Psoas muscle (tissue), 8 donors: ENCODE measurements around the gene ABCB9. TPM values are rescaled to one million over a fixed set of nuclear protein-coding genes. Genes with fewer than 3 reads are reported as not detected.
"Not testable (repeated sequence)": the region's sequence is repeated elsewhere in the genome, so short reads cannot be mapped to it uniquely, and the experiment has no call there.

Experiments used
- ATAC-seq, 4 donors: fragments of 200-7000 bp; cut with Tn5 transposase; one replicate each; pipeline ENCODE4 v1.9.1; 2020; ENCODE audit warnings: moderate library complexity in 3 of 4, mild to moderate bottlenecking in 2 of 4
- DNase-seq, 2 donors: peaks; one replicate each; pipeline ENCODE4 v3.0.0-alpha.2; 2020
- H3K27ac ChIP-seq: fragments of 200-600 bp; one replicate; pipeline ENCODE4 v1.8.0; 2022
- H3K27me3 ChIP-seq, 3 donors: fragments of 200-600 bp in 1 of 3; one replicate each; pipeline versions ENCODE4 v1.6.1 to v1.8.0; 2013 to 2022; ENCODE audit warnings: low read length in 2 of 3, mild to moderate bottlenecking in 2 of 3, moderate library complexity in 1 of 3; ENCODE audit not compliant: insufficient read depth in 3 of 3
- H3K36me3 ChIP-seq, 2 donors: fragments of 200-600 bp in 1 of 2; one replicate each; pipeline versions ENCODE4 v1.6.1 to v1.8.0; 2013 to 2022; ENCODE audit warnings: low read depth in 1 of 2, mild to moderate bottlenecking in 1 of 2, moderate library complexity in 1 of 2; ENCODE audit not compliant: insufficient read depth in 1 of 2
- H3K4me1 ChIP-seq: fragments of 200-600 bp; one replicate; pipeline ENCODE4 v1.8.0; 2022
- H3K4me3 ChIP-seq: fragments of 200-600 bp; one replicate; pipeline ENCODE4 v1.8.0; 2022; ENCODE audit warnings: mild to moderate bottlenecking
- H3K9me3 ChIP-seq: fragments of 200-600 bp; one replicate; pipeline ENCODE4 v1.8.0; 2022
- WGBS, 3 donors: extraction: QIAGEN DNeasy Blood & Tissue Kit; methylation state at CpG; one replicate each; pipeline versions ENCODE4 v1.1.6 to v1.1.7; 2013; 5-methylcytosine and 5-hydroxymethylcytosine counted together
- intact Hi-C, 2 donors: fragments of 100-400 bp; cut with DNase I; formaldehyde crosslinking; loops; one replicate each; pipeline versions ENCODE4 v1.11.0 to v1.14.2; 2022
- long read RNA-seq, 2 donors: library from polyadenylated mRNA; unstranded; transcript quantifications; one replicate each; pipeline ENCODE4 v2.0.0, GENCODE V29; 2021
- polyA plus RNA-seq, 3 donors: library from polyadenylated mRNA; stranded (reverse); fragments of 200-250 nt; gene quantifications; one replicate each; pipeline ENCODE4 v1.2.3, GENCODE V29; 2013
- total RNA-seq, 4 donors: library from RNA; stranded (reverse); fragmentation: NEBNext Ultra II Directional in 2 of 4; extraction: Animal tissue kit (Norgen Biotek cat#: 25700) in 2 of 4; gene quantifications; one replicate each; pipeline versions ENCODE4 v1.2.1 to v1.2.4, GENCODE V29; 2021 to 2023
- TF ChIP-seq, protein P1 (sequence below): fragments of 200-600 bp; IDR thresholded peaks from one replicate; pipeline ENCODE4 v1.8.0; 2022; ENCODE audit warnings: antibody characterized with exemption
- donor health status: healthy with polysubstance abuse.
- donor health status: DM: no; HTN: no; CAD: no; lungs with moderate emphysema.
- donor health status: Bipolar disorder and iron deficiency.
- donor health status: healthy.
- donor health status: DM: yes; HTN: yes; CAD: no.
- donor health status: DM: no; HTN: no; CAD: no.
- donor health status: DM: no; HTN: no; CAD: no.
- donor health status: DM: yes; HTN: yes; CAD: no.

Gene ABCB9
- under 1 TPM; 0.47 to 0.97 (median 0.78) TPM for total RNA-seq
- 1 to 10 TPM in 1 of 3 donors, under 1 TPM in 2; 0.56 to 1.1 (median 0.62) TPM for polyA plus RNA-seq
- long read RNA-seq, donor 1, partial matches to known transcripts: 0 of 1 reads
- long read RNA-seq, donor 1, other reads (novel, unspliced or antisense): 0 of 1 reads
- long read RNA-seq, donor 2, partial matches to known transcripts: 2 of 3 reads
- long read RNA-seq, donor 2, other reads (novel, unspliced or antisense): 1 of 3 reads

DNA sequence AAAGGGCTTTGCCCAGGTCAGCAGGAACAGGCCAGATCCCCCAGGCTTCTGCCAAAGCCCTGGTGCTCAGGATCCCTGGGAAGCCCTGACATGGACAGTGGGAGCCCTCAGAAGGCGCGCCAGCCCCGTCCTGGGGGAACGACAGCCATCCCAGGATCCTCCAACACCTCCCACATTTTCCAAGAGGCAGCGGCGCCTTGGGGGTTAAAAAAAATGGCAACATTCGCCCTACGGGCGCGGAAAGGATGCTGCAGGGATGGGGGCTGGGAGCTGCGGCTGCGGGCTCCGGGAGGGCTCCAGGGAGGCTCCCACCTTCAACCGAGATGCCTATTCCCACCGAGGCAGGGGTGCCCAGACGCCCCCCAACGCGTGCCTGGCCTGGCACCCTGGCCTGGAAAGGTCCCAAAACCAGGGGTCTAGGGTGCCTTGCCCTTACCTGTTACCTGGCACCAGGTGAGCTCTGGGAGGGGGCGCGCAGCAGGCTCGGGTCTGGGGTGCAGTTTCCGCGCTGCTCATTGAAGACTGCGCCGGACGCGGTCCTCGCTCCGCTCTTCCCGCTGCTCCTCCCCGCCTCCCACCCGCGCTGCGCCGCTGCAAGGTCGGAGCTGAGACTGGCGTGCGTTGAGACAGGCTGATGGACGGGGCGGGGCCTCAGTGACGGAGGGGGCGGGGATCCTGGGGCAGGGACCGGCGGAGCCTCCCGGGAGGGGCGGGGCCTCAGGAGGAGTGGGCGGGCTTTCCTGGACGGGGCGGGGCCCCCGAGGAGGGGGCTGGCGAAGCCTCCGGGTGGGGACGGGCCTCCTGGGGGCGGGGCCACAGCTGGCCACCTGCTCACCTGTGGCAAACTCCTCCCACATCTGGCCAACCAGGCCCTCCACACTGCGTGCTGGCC is at the start of gene ABCB9:
Gene ABCB9 (minus strand): TSS at position 613 of the 892 bp plus-strand sequence. CDS start 6,228 bp downstream, outside the sequence.
- peak; percentile 92 to 98 (median 96) for ATAC-seq
- TF ChIP-seq, protein P1, sequence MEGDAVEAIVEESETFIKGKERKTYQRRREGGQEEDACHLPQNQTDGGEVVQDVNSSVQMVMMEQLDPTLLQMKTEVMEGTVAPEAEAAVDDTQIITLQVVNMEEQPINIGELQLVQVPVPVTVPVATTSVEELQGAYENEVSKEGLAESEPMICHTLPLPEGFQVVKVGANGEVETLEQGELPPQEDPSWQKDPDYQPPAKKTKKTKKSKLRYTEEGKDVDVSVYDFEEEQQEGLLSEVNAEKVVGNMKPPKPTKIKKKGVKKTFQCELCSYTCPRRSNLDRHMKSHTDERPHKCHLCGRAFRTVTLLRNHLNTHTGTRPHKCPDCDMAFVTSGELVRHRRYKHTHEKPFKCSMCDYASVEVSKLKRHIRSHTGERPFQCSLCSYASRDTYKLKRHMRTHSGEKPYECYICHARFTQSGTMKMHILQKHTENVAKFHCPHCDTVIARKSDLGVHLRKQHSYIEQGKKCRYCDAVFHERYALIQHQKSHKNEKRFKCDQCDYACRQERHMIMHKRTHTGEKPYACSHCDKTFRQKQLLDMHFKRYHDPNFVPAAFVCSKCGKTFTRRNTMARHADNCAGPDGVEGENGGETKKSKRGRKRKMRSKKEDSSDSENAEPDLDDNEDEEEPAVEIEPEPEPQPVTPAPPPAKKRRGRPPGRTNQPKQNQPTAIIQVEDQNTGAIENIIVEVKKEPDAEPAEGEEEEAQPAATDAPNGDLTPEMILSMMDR: no peak
- intact Hi-C loops: no loop called here
- Histone ChIP-seq H3K27ac (peak within 1 kb of the TSS; percentile 41), H3K27me3 (no peaks in the 10 kb centered on the region), H3K9me3 (no peaks in the 10 kb centered on the region), H3K4me1 (peaks cover 23% of the 10 kb centered on the region), H3K4me3 (peak within 1 kb of the TSS; percentile 71), H3K36me3 (no peaks in the 10 kb centered on the region)
- peak; percentile 93 to 94 for DNase-seq
- 6 to 7% (median 6%) methylated on average over 40 to 55 of the region's 55 CpGs for WGBS, 3 donors

DNA sequence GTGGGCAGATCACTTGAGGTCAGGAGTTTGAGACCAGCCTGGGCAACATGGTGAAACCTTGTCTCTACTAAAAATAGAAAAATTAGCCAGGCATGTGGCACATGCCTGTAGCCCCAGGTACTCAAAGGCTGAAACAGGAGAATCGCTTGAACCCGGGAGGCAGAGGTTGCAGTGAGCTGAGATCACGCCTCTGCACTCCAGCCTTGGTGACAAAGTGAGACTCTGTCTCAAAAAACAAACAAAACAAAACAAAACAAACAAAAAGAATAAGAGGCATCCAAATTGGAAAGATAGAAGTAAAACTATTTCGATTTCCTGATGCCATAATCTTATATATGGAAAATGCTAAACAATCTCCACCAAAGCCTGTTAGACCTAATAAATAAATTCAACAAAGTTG is 48.2 kb upstream of the ABCB9 start:
- H3K4me3 ChIP-seq, intact Hi-C loops, H3K9me3 ChIP-seq, H3K4me1 ChIP-seq, H3K27ac ChIP-seq, H3K27me3 ChIP-seq, ATAC-seq: not testable (repeated sequence)
- 82 to 91% (median 82%) methylated on average over 4 of the region's 4 CpGs for WGBS, 3 donors
- H3K36me3 ChIP-seq: peaks cover 0 to 16% of the 10 kb centered on the region in 2 donors
- DNase-seq: peak in 1 of 2 donors; percentile 4

DNA sequence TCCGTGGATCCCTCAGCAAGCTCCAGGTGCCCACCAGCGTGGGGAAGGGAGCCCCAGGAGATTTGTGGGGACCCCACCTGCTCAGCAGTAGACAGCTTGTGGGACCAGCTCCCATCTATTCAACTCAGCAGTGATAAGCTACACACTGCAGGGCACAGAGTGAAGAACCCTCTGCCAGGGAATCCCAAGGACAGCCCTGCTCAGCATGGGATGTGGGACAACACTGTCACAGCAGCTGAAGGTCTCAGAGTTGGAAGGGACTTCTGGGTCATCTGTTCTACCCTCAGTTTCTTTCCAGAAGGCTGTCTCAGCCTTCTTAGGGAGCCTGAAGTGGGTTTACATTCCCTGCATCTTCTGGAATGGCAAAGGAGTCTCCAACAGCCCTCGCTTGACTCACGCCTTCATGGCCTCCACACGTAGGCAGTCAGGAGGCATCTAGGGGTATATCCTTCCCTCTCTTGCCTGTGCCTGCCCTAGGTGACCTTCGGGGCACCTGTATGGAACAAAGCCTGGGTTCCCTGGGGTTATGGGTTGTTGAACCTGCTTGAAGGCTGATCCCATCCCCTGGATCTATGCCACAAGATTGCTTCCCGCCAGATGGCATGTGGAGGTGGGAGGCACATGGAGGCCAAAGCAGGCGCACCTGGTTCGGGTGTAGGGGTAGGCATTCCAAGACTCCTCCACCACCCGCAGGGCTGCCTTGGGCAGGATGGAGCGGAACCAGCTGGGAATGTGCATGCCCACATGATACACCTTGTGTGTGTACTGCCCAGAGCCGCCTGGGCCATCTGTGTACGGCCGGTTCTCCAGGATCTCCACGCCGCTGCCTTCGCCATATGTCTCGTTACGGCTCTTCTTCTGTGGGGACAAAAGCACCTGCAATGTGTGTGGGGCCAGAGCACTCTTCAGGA is 47.2 kb upstream of the ABCB9 start:
- Histone ChIP-seq H3K4me3 (no peak overlapping the region), H3K4me1 (no peaks in the 10 kb centered on the region), H3K27ac (no peak overlapping the region), H3K9me3 (no peaks in the 10 kb centered on the region), H3K27me3 (no peaks in the 10 kb centered on the region), H3K36me3 (peaks cover 0 to 21% of the 10 kb centered on the region in 2 donors)
- DNase-seq (peak in 1 of 2 donors; percentile 36), ATAC-seq (peak in 1 of 4 donors; percentile 25)
- WGBS, 3 donors: 96% methylated on average over 19 of the region's 19 CpGs
- intact Hi-C loops: no loop called here
- TF ChIP-seq, protein P1: no peak

DNA sequence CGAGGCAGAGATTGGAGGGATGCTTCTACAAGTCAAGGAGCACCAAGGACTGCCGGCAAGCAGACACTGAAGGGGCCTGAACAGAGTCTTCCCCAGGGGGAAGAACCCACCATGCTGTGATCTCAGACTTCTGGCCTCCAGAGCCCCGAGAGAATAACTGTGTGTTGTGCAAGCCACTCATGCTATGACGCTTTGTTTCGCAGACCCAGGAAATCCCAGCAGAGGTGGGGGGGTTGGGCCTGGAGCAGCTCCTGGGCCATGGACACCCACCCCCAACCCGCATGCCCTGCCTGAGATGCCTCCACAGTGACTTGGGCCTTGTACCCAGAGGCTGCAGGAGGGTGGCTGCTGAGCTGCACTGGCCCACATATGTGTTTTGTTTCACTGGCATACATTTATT is 45.4 kb upstream of the ABCB9 start:
- 88 to 93% (median 90%) methylated on average over 6 of the region's 6 CpGs for WGBS, 3 donors
- Histone ChIP-seq H3K27me3 (no peaks in the 10 kb centered on the region), H3K27ac (no peak overlapping the region), H3K4me1 (no peaks in the 10 kb centered on the region), H3K9me3 (no peaks in the 10 kb centered on the region), H3K4me3 (no peak overlapping the region), H3K36me3 (peaks cover 0 to 29% of the 10 kb centered on the region in 2 donors)
- DNase-seq: peak in 1 of 2 donors; percentile 15
- TF ChIP-seq, protein P1: no peak
- no peak for ATAC-seq
- intact Hi-C loops: no loop called here
